ENCODE measurements around the gene CXCL9.
"Not testable (repeated sequence)": the region's sequence is repeated elsewhere in the genome, so short reads cannot be mapped to it uniquely, and the experiment has no call there.

The CXCL9 gene

GRCh38 chr4:75968084-75968483 lies 39.2 kb downstream of the CXCL9 start:
- Histone ChIP-seq H3K9me3 (peaks cover 2% of the 10 kb centered on the region; the same call in 1 of the 2 replicates), H3K27me3 (ENCODE audit: low read depth) (no peaks in the 10 kb centered on the region), H3K4me1 (no peaks in the 10 kb centered on the region), H3K4me3 (no peak overlapping the region), H3K36me3 (replicated peaks) (peaks cover 87% of the 10 kb centered on the region)
- DNase-seq (ENCODE audit: low spot score in 2 of 2), result no peak
- in situ Hi-C loops (cut with MboI; ENCODE audit: low sequenced_read_pairs), result no loop called here

GRCh38 chr4:75963558-75963957 lies 43.8 kb downstream of the CXCL9 start:
- H3K4me1 ChIP-seq, result no peaks in the 10 kb centered on the region
- peaks cover 85% of the 10 kb centered on the region for H3K36me3 ChIP-seq (replicated peaks)
- in situ Hi-C loops (cut with MboI; ENCODE audit: low sequenced_read_pairs), result no loop called here
- DNase-seq (ENCODE audit: low spot score in 2 of 2), result no peak
- no peaks in the 10 kb centered on the region for H3K27me3 ChIP-seq (ENCODE audit: low read depth)
- H3K4me3 ChIP-seq, result no peak overlapping the region
- peaks cover 3% of the 10 kb centered on the region; the same call in 1 of the 2 replicates for H3K9me3 ChIP-seq

- H3K4me1 ChIP-seq; in situ Hi-C loops (cut with MboI; ENCODE audit: low sequenced_read_pairs); H3K27me3 ChIP-seq (ENCODE audit: low read depth); H3K4me3 ChIP-seq; H3K9me3 ChIP-seq; DNase-seq (ENCODE audit: low spot score in 2 of 2): not testable (repeated sequence)
- peaks cover 85% of the 10 kb centered on the region for H3K36me3 ChIP-seq (replicated peaks)
Observed at GRCh38 chr4:75962072-75962471, 45.2 kb downstream of the CXCL9 start.

- H3K4me3 ChIP-seq; DNase-seq (ENCODE audit: low spot score in 2 of 2); H3K9me3 ChIP-seq; H3K27me3 ChIP-seq (ENCODE audit: low read depth); H3K4me1 ChIP-seq; in situ Hi-C loops (cut with MboI; ENCODE audit: low sequenced_read_pairs): not testable (repeated sequence)
- H3K36me3 ChIP-seq (replicated peaks), result peaks cover 83% of the 10 kb centered on the region
Observed at GRCh38 chr4:75958546-75958945, 48.8 kb downstream of the CXCL9 start.

- DNase-seq (ENCODE audit: low spot score in 2 of 2); in situ Hi-C loops (cut with MboI; ENCODE audit: low sequenced_read_pairs): not testable (repeated sequence)
- peaks cover 88% of the 10 kb centered on the region for H3K36me3 ChIP-seq (replicated peaks)
Observed at GRCh38 chr4:75954811-75955210, 52.5 kb downstream of the CXCL9 start.

GRCh38 chr4:75953509-75953908 lies 53.8 kb downstream of the CXCL9 start:
- peaks cover 3% of the 10 kb centered on the region; the same call in 1 of the 2 replicates for H3K4me1 ChIP-seq
- H3K9me3 ChIP-seq, result no peaks in the 10 kb centered on the region
- H3K27me3 ChIP-seq (ENCODE audit: low read depth), result no peaks in the 10 kb centered on the region
- peaks cover 81% of the 10 kb centered on the region for H3K36me3 ChIP-seq (replicated peaks)
- no peak overlapping the region for H3K4me3 ChIP-seq
- in situ Hi-C loops (cut with MboI; ENCODE audit: low sequenced_read_pairs), result no loop called here
- DNase-seq (ENCODE audit: low spot score in 2 of 2), result no peak

More at GRCh38 chr4:75954811-75955210, 52.5 kb downstream of the CXCL9 start:
- H3K4me3 ChIP-seq; H3K27me3 ChIP-seq (ENCODE audit: low read depth); H3K9me3 ChIP-seq; H3K4me1 ChIP-seq: not testable (repeated sequence)

Measured in HAP-1 (cell line).